K562 (cell line): ENCODE data around the gene LRRC8C. TPM values are rescaled to one million over a fixed set of nuclear protein-coding genes. Genes with fewer than 3 reads are reported as not detected.

ENCODE experiments used
- BMI1 ChIP-seq: fragments of 150-350 bp; IDR thresholded peaks from 2 replicates; pipeline ENCODE4 v1.6.1; 2014; ENCODE audit warnings: low read length
- BRD4 ChIP-seq: fragments of 200-600 bp; sonication (generic); IDR thresholded peaks from 2 replicates; pipeline ENCODE4 v1.6.1; 2017; ENCODE audit warnings: inconsistent platforms
- CBFA2T3 ChIP-seq: fragments of 450-650 bp; IDR thresholded peaks from 2 replicates; pipeline ENCODE4 v1.6.1; 2017
- CHCHD3 ChIP-seq: fragments of 250-450 bp; sonication (Bioruptor Pico); IDR thresholded peaks from 2 replicates; pipeline ENCODE4 v2.1.2; 2022; ENCODE audit warnings: mild to moderate bottlenecking
- EGR1 ChIP-seq: fragments of 450-650 bp; conservative IDR thresholded peaks from 2 replicates; pipeline ENCODE4 v1.6.1; 2017; ENCODE audit warnings: mild to moderate bottlenecking
- HIVEP1 ChIP-seq: fragments of 250-450 bp; sonication (Bioruptor Pico); IDR thresholded peaks from 2 replicates; pipeline ENCODE4 v1.4.0; 2020; ENCODE audit warnings: mild to moderate bottlenecking
- HMG20A ChIP-seq: fragments of 450-650 bp; formaldehyde crosslinking; conservative IDR thresholded peaks from 2 replicates; pipeline ENCODE4 v1.4.0; 2020; ENCODE audit warnings: mild to moderate bottlenecking, mixed read lengths
- HNRNPUL1 ChIP-seq: fragments of 200-400 bp; formaldehyde crosslinking; IDR thresholded peaks from 2 replicates; pipeline ENCODE4 v1.6.1; 2017; ENCODE audit warnings: low read length
- MLX ChIP-seq, 2 experiments: fragments of 450-650 bp in 1 of 2; sonication (generic) in 1 of 2; formaldehyde crosslinking; conservative IDR thresholded peaks; 2 replicates each; pipeline versions ENCODE4 v1.4.0 to v1.8.1; 2020 to 2022; ENCODE audit warnings: mild to moderate bottlenecking in 1 of 2, missing genetic modification reagents in 1 of 2
- MYNN ChIP-seq, 2 experiments: sonication (generic); formaldehyde crosslinking in 1 of 2; IDR thresholded peaks; 2 replicates each; pipeline versions ENCODE4 v1.5.0 to v1.6.1; 2016 to 2020; ENCODE audit warnings: antibody characterized with exemption in 1 of 2, missing genetic modification reagents in 1 of 2
- POLR2A ChIP-seq: fragments of 450-650 bp; conservative IDR thresholded peaks from 2 replicates; pipeline ENCODE4 v1.6.1; 2016
- TBL1XR1 ChIP-seq, 2 experiments: IDR thresholded peaks; 2 replicates each; pipeline ENCODE4 v1.6.1; 2012; ENCODE audit warnings: improper control_type of control experiment in 2 of 2, low read length in 2 of 2, mild to moderate bottlenecking in 1 of 2
- TFE3 ChIP-seq: fragments of 450-650 bp; formaldehyde crosslinking; IDR thresholded peaks from 2 replicates; pipeline ENCODE4 v1.4.0; 2020; ENCODE audit warnings: mild to moderate bottlenecking, mixed read lengths
- USF2 ChIP-seq: sonication (generic); formaldehyde crosslinking; IDR thresholded peaks from 2 replicates; pipeline ENCODE4 v1.5.0; 2020; ENCODE audit warnings: missing genetic modification reagents
- VEZF1 ChIP-seq: fragments of 200-800 bp; sonication (Bioruptor generic); IDR thresholded peaks from 2 replicates; pipeline ENCODE4 v1.6.1; 2017; ENCODE audit warnings: missing genetic modification characterization, missing compliant biosample characterization
- ZC3H8 ChIP-seq: fragments of 450-650 bp; IDR thresholded peaks from 2 replicates; pipeline ENCODE4 v1.6.1; 2017
- ZNF395 ChIP-seq: fragments of 200-800 bp; sonication (Bioruptor generic); IDR thresholded peaks from 2 replicates; pipeline ENCODE4 v1.6.1; 2017; ENCODE audit warnings: missing genetic modification characterization, missing compliant biosample characterization
- ZNF398 ChIP-seq: fragments of 250-450 bp; sonication (Bioruptor Pico); IDR thresholded peaks from 2 replicates; pipeline ENCODE4 v1.8.0; 2021; ENCODE audit warnings: moderate library complexity, mild to moderate bottlenecking, inconsistent platforms
- ZNF41 ChIP-seq: fragments of 250-450 bp; sonication (Bioruptor Pico); conservative IDR thresholded peaks from 2 replicates; pipeline ENCODE4 v1.4.0; 2020; ENCODE audit warnings: mild to moderate bottlenecking
- ZNF830 ChIP-seq: fragments of 250-450 bp; sonication (Bioruptor Pico); IDR thresholded peaks from 2 replicates; pipeline ENCODE4 v1.5.0; 2021; ENCODE audit warnings: mild to moderate bottlenecking
- polyA plus RNA-seq, 8 experiments: library from polyadenylated mRNA; depleted of rRNA in 4 of 8; stranded (reverse) in 5 of 8; unstranded in 3 of 8; fragments of >200 nt; fragmentation: Nextera tagmentation in 2 of 8; fragmentation: Illumina TruSeq in 1 of 8; extraction: Ambion mirVana in 2 of 8; extraction: Trizol in 1 of 8; gene quantifications; 2 replicates each; pipeline versions ENCODE4 v1.2.1 to v1.2.3, GENCODE V29; 2011 to 2014; ENCODE audit warnings: inconsistent platforms in 1 of 8, missing spikeins in 1 of 8
- total RNA-seq, 7 experiments: library from RNA; depleted of rRNA in 6 of 7; stranded (reverse); fragments of >200 nt in 6 of 7; fragmentation: Illumina TruSeq in 2 of 7; extraction: Trizol in 2 of 7; gene quantifications; 2 replicates each; pipeline versions ENCODE4 v1.2.1 to v1.2.3, GENCODE V29; 2011 to 2021; ENCODE audit warnings: low replicate concordance in 1 of 7

LRRC8C gene
- total and polyA plus RNA-seq, 9 of the 15 experiments (the other 6 are each of a cell fraction or from before 2014, with no cell fraction given) = 1.00 to 12.5 (median 4.5) TPM

- TF ChIP-seq ZNF398 (no peak), HNRNPUL1 (no peak), HIVEP1 (CRISPR knock-in tag) (no peak), MYNN (IDR thresholded peaks at IDR 0.05) (peak; percentile 33; the same call in 1 of the 2 replicates), MYNN (CRISPR knock-in tag; IDR thresholded peaks at IDR 0.05) (no peak), BMI1 (no peak), ZNF830 (CRISPR knock-in tag) (no peak), ZNF41 (CRISPR knock-in tag) (no peak), TBL1XR1 (IDR thresholded peaks at IDR 0.05; ENCODE audit: low read length in 2 of 2) (no peak), ZC3H8 (no peak), MLX (CRISPR knock-in tag; conservative IDR thresholded peaks at IDR 0.05) (no peak), BRD4 (no peak), VEZF1 (peak; percentile 24; the same call in 1 of the 2 replicates), EGR1 (peak; percentile 42), CHCHD3 (no peak), CBFA2T3 (peak; percentile 61), HMG20A (CRISPR knock-in tag) (no peak), TFE3 (no peak), POLR2A (no peak), USF2 (CRISPR knock-in tag) (no peak), ZNF395 (no peak)
Observed at GRCh38 chr1:89762779-89763648, 130.1 kb downstream of the LRRC8C start (continued).
